ENCODE results near the gene NSMCE1.

DNA sequence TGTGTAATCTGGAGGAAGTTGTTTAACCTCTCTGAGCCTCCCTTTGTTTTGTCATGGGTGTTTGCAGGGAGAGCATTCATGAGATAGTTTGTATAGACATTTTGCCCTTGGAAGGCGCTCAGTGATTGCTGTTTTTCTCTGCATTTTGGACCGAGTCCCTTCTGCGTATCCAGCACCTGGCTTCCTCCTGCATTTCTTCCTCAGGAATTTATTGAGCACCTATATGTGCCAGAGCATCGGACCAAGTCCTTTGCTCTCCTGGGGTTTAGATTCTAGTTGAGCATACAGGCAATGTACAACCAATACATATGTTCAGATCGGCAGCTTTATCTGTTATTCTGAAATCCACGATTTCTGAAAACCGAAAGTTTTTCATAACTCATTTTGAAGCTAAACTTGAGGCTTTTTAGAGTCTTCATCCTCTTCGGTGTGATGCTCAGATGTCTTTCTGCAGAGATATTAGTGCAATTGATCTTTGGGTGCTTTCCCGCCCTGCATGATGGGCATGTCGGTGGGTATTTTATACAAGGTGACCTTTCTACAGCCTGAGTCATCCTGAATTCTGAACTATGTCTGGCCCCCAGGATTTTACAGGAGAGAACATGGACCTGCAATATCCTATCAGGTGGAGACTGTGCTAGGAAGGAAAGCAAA is 49.3 kb upstream of the NSMCE1 start:
- TF ChIP-seq, protein P1, sequence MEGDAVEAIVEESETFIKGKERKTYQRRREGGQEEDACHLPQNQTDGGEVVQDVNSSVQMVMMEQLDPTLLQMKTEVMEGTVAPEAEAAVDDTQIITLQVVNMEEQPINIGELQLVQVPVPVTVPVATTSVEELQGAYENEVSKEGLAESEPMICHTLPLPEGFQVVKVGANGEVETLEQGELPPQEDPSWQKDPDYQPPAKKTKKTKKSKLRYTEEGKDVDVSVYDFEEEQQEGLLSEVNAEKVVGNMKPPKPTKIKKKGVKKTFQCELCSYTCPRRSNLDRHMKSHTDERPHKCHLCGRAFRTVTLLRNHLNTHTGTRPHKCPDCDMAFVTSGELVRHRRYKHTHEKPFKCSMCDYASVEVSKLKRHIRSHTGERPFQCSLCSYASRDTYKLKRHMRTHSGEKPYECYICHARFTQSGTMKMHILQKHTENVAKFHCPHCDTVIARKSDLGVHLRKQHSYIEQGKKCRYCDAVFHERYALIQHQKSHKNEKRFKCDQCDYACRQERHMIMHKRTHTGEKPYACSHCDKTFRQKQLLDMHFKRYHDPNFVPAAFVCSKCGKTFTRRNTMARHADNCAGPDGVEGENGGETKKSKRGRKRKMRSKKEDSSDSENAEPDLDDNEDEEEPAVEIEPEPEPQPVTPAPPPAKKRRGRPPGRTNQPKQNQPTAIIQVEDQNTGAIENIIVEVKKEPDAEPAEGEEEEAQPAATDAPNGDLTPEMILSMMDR (IDR thresholded peaks at IDR 0.05), result no peak
- TF ChIP-seq POLR2AphosphoS5 (IDR thresholded peaks at IDR 0.05), result no peak
- no peak for TF ChIP-seq POLR2A (IDR thresholded peaks at IDR 0.05)
- TF ChIP-seq EP300 (IDR thresholded peaks at IDR 0.05; ENCODE audit: low read depth), result no peak

Data from transverse colon (tissue), 4 donors.